Muscle of back (tissue), 11 donors: Measurements from ENCODE around the gene HGS. TPM values are rescaled to one million over a fixed set of nuclear protein-coding genes. Genes with fewer than 3 reads are reported as not detected.
A peak's percentile ranks its signal among the peaks of the same experiment; 100 is the strongest.

Experiments used
- DNase-seq, 3 donors: peaks; one replicate each; pipeline versions ENCODE4 v3.0.0 to v3.0.0-alpha.2; 2013
- polyA plus RNA-seq, 10 donors: library from polyadenylated mRNA; unstranded; fragments of 120-200 nt; gene quantifications; one replicate each; pipeline ENCODE4 v1.2.1, GENCODE V29; 2013; ENCODE audit not compliant: insufficient read length in 10 of 10

Gene HGS
- polyA plus RNA-seq, 10 donors, result 41.5 to 61.6 (median 46.8) TPM

GRCh38 chr17:81703747-81704654 lies 20.2 kb downstream of the HGS start:
- DNase-seq, result no peak

- DNase-seq, result no peak
These were observed 21.9 kb downstream of the HGS start for GRCh38 chr17:81705518-81706231.

GRCh38 chr17:81706232-81706611 lies 22.4 kb downstream of the HGS start:
- no peak for DNase-seq

- DNase-seq, result no peak
These were observed 23.2 kb downstream of the HGS start for GRCh38 chr17:81706757-81707624.

- DNase-seq, result no peak
These were observed 24.2 kb downstream of the HGS start for GRCh38 chr17:81707725-81708646.

- no peak for DNase-seq
These were observed 25.0 kb downstream of the HGS start for GRCh38 chr17:81708739-81709185.

- no peak for DNase-seq
These were observed 26.9 kb downstream of the HGS start for GRCh38 chr17:81710514-81711308.

- peak; percentile 66 to 86 (median 81) for DNase-seq
These were observed 28.1 kb downstream of the HGS start, which contains the start of gene SLC25A10 for GRCh38 chr17:81711814-81712467. Gene SLC25A10, plus strand, starts transcription at chr17:81712284. Its CDS starts 143 bp downstream, at chr17:81712427.

GRCh38 chr17:81712468-81713003 lies 28.7 kb downstream of the HGS start:
- DNase-seq, result no peak

GRCh38 chr17:81713004-81713555 lies 29.3 kb downstream of the HGS start:
- no peak for DNase-seq

GRCh38 chr17:81713556-81714411 lies 30.0 kb downstream of the HGS start:
- DNase-seq, result no peak

- no peak for DNase-seq
These were observed 30.7 kb downstream of the HGS start for GRCh38 chr17:81714412-81715106.

- DNase-seq, result no peak
These were observed 31.5 kb downstream of the HGS start for GRCh38 chr17:81715107-81715871.

- DNase-seq, result no peak
These were observed 32.3 kb downstream of the HGS start for GRCh38 chr17:81715872-81716673.

- DNase-seq, result no peak
These were observed 32.8 kb downstream of the HGS start for GRCh38 chr17:81716674-81716996.
